Measurements from ENCODE around the gene SEC24D. TPM values are rescaled to one million over a fixed set of nuclear protein-coding genes. Genes with fewer than 3 reads are reported as not detected.

SEC24D gene
- total and polyA plus RNA-seq, 2 of the 8 experiments (the other 6 are each of a cell fraction or from before 2014, with no cell fraction given) = 28.9 to 91.6 TPM

DNA sequence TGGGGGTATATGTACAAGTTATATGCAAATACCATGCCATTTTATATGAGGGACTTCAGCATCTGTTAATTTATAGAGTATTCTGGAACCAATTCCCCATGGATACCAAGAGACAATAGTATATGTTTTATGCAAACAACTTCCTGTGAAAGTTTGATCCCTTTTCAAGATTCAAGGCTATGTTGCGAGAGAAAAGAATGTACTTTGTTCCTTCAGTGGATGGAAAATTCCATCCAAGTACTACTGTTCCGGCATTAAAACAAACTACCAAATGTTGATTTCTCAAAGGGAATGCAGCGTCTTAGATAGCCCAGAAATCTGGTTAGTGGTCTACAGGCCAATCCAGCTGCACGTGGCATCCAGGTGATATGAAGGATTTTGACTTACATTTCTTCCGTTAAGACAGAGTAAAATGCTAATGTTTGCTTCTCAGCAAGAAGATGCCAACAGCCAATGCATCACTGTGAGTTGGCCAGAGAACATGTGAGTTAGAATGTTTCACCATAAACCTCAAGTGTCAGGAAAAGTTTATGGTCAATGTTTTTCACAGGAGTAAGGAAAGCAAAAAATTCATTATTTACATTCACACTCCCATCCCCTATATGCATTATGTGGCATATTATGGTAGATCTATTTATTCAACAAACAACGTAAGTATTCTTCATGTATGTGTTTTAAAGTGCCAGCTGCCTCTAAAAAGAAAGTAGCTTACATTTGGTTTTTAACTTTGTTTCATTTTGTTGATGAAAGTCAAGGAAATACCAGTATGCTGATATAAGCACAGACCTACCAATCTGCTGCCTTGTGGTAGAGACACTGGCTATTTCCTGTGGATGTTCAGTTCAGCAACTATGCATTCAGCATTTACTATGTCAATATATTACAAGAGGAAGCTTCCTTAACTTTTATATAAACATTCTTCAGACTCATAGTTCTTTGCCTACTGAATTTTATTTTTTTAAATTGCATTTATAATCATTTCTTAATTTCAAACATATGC, 106.3 kb downstream of the SEC24D start:
- Histone ChIP-seq H3K9ac (replicated peaks in 1 of 4; ENCODE audit: extremely low read depth in 1 of 4, low read depth in 3 of 4, low read length in 3 of 4) (no peak overlapping the region; a peak in 1 of 7 replicates), H3K4me1 (replicated peaks in 1 of 4; ENCODE audit: control insufficient read depth in 3 of 4, insufficient read depth in 4 of 4, low read length in 3 of 4) (no peaks in the 10 kb centered on the region), H2BK120ac (replicated peaks; ENCODE audit: low read depth, low read length) (no peak overlapping the region), H2BK20ac (ENCODE audit: low read length) (no peak overlapping the region), H3K56ac (replicated peaks; ENCODE audit: insufficient read length, low read depth, low read length) (no peak overlapping the region), H3K18ac (ENCODE audit: extremely low read depth, low read length) (no peak overlapping the region), H3K36me3 (ENCODE audit: control insufficient read depth in 2 of 4, insufficient read depth in 4 of 4, low read length in 3 of 4) (peaks cover 8 to 65% (median 39%) of the 10 kb centered on the region in 4 experiments), H3K4me2 (ENCODE audit: insufficient read depth in 1 of 2, low read depth in 2 of 2, low read length in 2 of 2) (no peak overlapping the region), H3K4me3 (ENCODE audit: extremely low read depth in 1 of 4, insufficient read depth in 2 of 4, low read depth in 3 of 4, low read length in 4 of 4) (no peak overlapping the region), H3K27ac (ENCODE audit: low read depth, low read length) (no peak overlapping the region), H4K8ac (ENCODE audit: extremely low read depth, insufficient read depth, low read length) (no peak overlapping the region), H2BK15ac (ENCODE audit: low read length) (no peak overlapping the region), H3K79me2 (ENCODE audit: control insufficient read depth in 1 of 2, insufficient read depth in 2 of 2, low read length in 2 of 2) (no peaks in the 10 kb centered on the region), H2BK5ac (ENCODE audit: low read depth, low read length) (no peak overlapping the region), H3K4ac (replicated peaks; ENCODE audit: insufficient read length, low read depth, low read length) (no peak overlapping the region), H3K27me3 (replicated peaks in 1 of 4; ENCODE audit: control insufficient read depth in 3 of 4, extremely low read depth in 1 of 4, insufficient read depth in 3 of 4, low read length in 3 of 4) (no peaks in the 10 kb centered on the region), H3K23ac (ENCODE audit: insufficient read length) (no peak overlapping the region), H4K91ac (replicated peaks; ENCODE audit: insufficient read length, low read length) (no peak overlapping the region), H4K20me1 (replicated peaks in 1 of 2; ENCODE audit: control insufficient read depth in 1 of 2, insufficient read depth in 2 of 2, low read length in 2 of 2) (no peaks in the 10 kb centered on the region), H2AFZ (ENCODE audit: low read length) (no peak overlapping the region), H2AK5ac (ENCODE audit: low read depth, low read length) (no peak overlapping the region), H3K23me2 (ENCODE audit: low read depth, low read length) (no peaks in the 10 kb centered on the region), H4K5ac (ENCODE audit: insufficient read length, low read depth, low read length) (no peak overlapping the region), H3K79me1 (ENCODE audit: low read depth, low read length) (no peaks in the 10 kb centered on the region), H3K9me3 (ENCODE audit: insufficient read depth in 2 of 2, low read depth in 1 of 2, low read length in 1 of 2) (no peaks in the 10 kb centered on the region), H2BK12ac (ENCODE audit: low read depth, low read length) (no peak overlapping the region), H3K14ac (ENCODE audit: insufficient read length) (no peak overlapping the region)
- DNase-seq (ENCODE audit: low read depth in 1 of 2, low spot score in 2 of 2) (no peak), FAIRE-seq (no peak)
- WGBS, 2 experiments (ENCODE audit: extremely low coverage in 1 of 2, insufficient coverage in 1 of 2, insufficient read length in 1 of 2, insufficient replicate concordance in 2 of 2, low coverage in 1 of 2, low lambda C conversion rate in 2 of 2, missing lambda C conversion rate in 1 of 2) = 88% methylated on average over 6 of the region's 6 CpGs; no CpG with 5 or more reads in 1 of the 2 experiments
- CTCF ChIA-PET (ENCODE audit: partially characterized antibody) = interaction anchor here (1.4 to 1.9 kb wide), 2 partner anchors 12 to 17 kb away, joined by 4 to 5 read pairs; no protein-coding TSS in a partner anchor
- POLR2A ChIA-PET (ENCODE audit: partially characterized antibody) = no interaction called here
- no peak for TF ChIP-seq NRF1 (IDR thresholded peaks at IDR 0.05; ENCODE audit: low read depth, low read length)
- TF ChIP-seq GTF2F1 (IDR thresholded peaks at IDR 0.05; ENCODE audit: borderline replicate concordance, low read depth, low read length) = no peak
- TF ChIP-seq CREB1 (IDR thresholded peaks at IDR 0.05) = no peak
- TF ChIP-seq MAFK (IDR thresholded peaks at IDR 0.05; ENCODE audit: low read depth, low read length) = no peak
- TF ChIP-seq CBX8 (IDR thresholded peaks at IDR 0.05; ENCODE audit: borderline replicate concordance, low read depth, low read length) = no peak
- no peak for TF ChIP-seq RAD21 (IDR thresholded peaks at IDR 0.05 in 1 of 2, conservative IDR thresholded peaks at IDR 0.05 in 1 of 2; ENCODE audit: low read depth in 2 of 2, low read length in 2 of 2)
- TF ChIP-seq SAP30 (IDR thresholded peaks at IDR 0.05; ENCODE audit: insufficient read depth, insufficient replicate concordance, low read length) = no peak
- no peak for TF ChIP-seq POLR2A (IDR thresholded peaks at IDR 0.05; ENCODE audit: control extremely low read depth in 1 of 2, low read depth in 2 of 2, low read length in 2 of 2)
- TF ChIP-seq JUN (IDR thresholded peaks at IDR 0.05; ENCODE audit: low read depth, low read length) = no peak
- TF ChIP-seq, protein P1, sequence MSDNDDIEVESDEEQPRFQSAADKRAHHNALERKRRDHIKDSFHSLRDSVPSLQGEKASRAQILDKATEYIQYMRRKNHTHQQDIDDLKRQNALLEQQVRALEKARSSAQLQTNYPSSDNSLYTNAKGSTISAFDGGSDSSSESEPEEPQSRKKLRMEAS (IDR thresholded peaks at IDR 0.05) = no peak
- no peak for TF ChIP-seq EP300 (IDR thresholded peaks at IDR 0.05; ENCODE audit: borderline replicate concordance in 1 of 2, low read depth in 2 of 2, low read length in 2 of 2)
